Astrocyte (in vitro differentiated cells and primary cell): ENCODE measurements around the gene LRP10. TPM values are rescaled to one million over a fixed set of nuclear protein-coding genes. Genes with fewer than 3 reads are reported as not detected.
"Not testable (repeated sequence)": the region's sequence is repeated elsewhere in the genome, so short reads cannot be mapped to it uniquely, and the experiment has no call there.

Experiments
- DNase-seq: peaks from one replicate; pipeline ENCODE4 v3.0.0-alpha.2; 2010; ENCODE audit warnings: low read depth
- FAIRE-seq: peaks from 2 replicates; lab custom pipeline; 2011; peaks lifted over from hg19 to GRCh38; lab: Jason Lieb, UNC
- H2AFZ ChIP-seq: 2 replicates; pipeline ENCODE4 v1.6.0; 2012; ENCODE audit warnings: low read depth, low read length, inconsistent platforms
- H3K27ac ChIP-seq: 2 replicates; pipeline ENCODE4 v1.5.1; 2011; ENCODE audit warnings: low read depth, low read length, inconsistent platforms
- H3K27me3 ChIP-seq: 2 replicates; pipeline ENCODE4 v1.6.0; 2011; ENCODE audit warnings: low read length, inconsistent platforms; ENCODE audit not compliant: insufficient read depth
- H3K36me3 ChIP-seq: 2 replicates; pipeline ENCODE4 v1.5.1; 2011; ENCODE audit warnings: low read length, inconsistent platforms; ENCODE audit not compliant: insufficient read depth
- H3K4me1 ChIP-seq: 2 replicates; pipeline ENCODE4 v1.5.1; 2011; ENCODE audit warnings: low read length, inconsistent platforms; ENCODE audit not compliant: insufficient read depth
- H3K4me2 ChIP-seq: 2 replicates; pipeline ENCODE4 v1.6.0; 2012; ENCODE audit warnings: low read length, inconsistent platforms
- H3K4me3 ChIP-seq: 2 replicates; pipeline ENCODE4 v1.5.1; 2011; ENCODE audit warnings: low read depth, mild to moderate bottlenecking, low read length, inconsistent platforms; ENCODE audit not compliant: insufficient read depth
- H3K79me2 ChIP-seq: 2 replicates; pipeline ENCODE4 v1.6.0; 2012; ENCODE audit warnings: mild to moderate bottlenecking, low read length, inconsistent platforms; ENCODE audit not compliant: insufficient read depth
- H3K9ac ChIP-seq: 2 replicates; pipeline ENCODE4 v1.6.0; 2012; ENCODE audit warnings: mild to moderate bottlenecking, low read length, inconsistent platforms
- H3K9me3 ChIP-seq: 2 replicates; pipeline ENCODE4 v1.5.1; 2012; ENCODE audit warnings: low read depth, mild to moderate bottlenecking, low read length, inconsistent platforms; ENCODE audit not compliant: insufficient read depth
- H4K20me1 ChIP-seq: 2 replicates; pipeline ENCODE4 v1.6.0; 2012; ENCODE audit warnings: low read length, inconsistent platforms; ENCODE audit not compliant: insufficient read depth
- H3K27ac Mint-ChIP-seq: one replicate; pipeline ENCODE4 v1.8.0; 2021; ENCODE audit warnings: mild to moderate bottlenecking, mixed read lengths; ENCODE audit not compliant: unreplicated experiment
- H3K27me3 Mint-ChIP-seq: one replicate; pipeline ENCODE4 v1.8.0; 2021; ENCODE audit warnings: low read depth, mixed read lengths; ENCODE audit not compliant: unreplicated experiment
- H3K36me3 Mint-ChIP-seq: one replicate; pipeline ENCODE4 v1.8.0; 2021; ENCODE audit warnings: low read depth, mixed read lengths; ENCODE audit not compliant: unreplicated experiment
- H3K4me1 Mint-ChIP-seq: one replicate; pipeline ENCODE4 v1.8.0; 2021; ENCODE audit warnings: low read depth, mixed read lengths; ENCODE audit not compliant: unreplicated experiment
- H3K4me3 Mint-ChIP-seq: one replicate; pipeline ENCODE4 v1.8.0; 2021; ENCODE audit warnings: mild to moderate bottlenecking, moderate library complexity, mixed read lengths; ENCODE audit not compliant: unreplicated experiment
- H3K9me3 Mint-ChIP-seq: one replicate; pipeline ENCODE4 v1.8.0; 2021; ENCODE audit warnings: mild to moderate bottlenecking, mixed read lengths; ENCODE audit not compliant: unreplicated experiment
- EZH2 ChIP-seq: IDR thresholded peaks from 2 replicates; pipeline ENCODE4 v1.6.1; 2012; ENCODE audit warnings: mild to moderate bottlenecking, low read length, inconsistent platforms; ENCODE audit not compliant: insufficient read depth
- total RNA-seq: library from RNA; stranded (reverse); gene quantifications from 2 replicates; pipeline ENCODE4 v1.2.1, GENCODE V29; 2021
- TF ChIP-seq, protein P1 (sequence below): IDR thresholded peaks from 2 replicates; pipeline ENCODE4 v1.5.1; 2011; ENCODE audit warnings: low read depth, mild to moderate bottlenecking, inconsistent platforms, low read length, moderate library complexity; ENCODE audit not compliant: insufficient read depth

LRP10 gene
- total RNA-seq, 1 donor from 2014 or later = 142 TPM

DNA sequence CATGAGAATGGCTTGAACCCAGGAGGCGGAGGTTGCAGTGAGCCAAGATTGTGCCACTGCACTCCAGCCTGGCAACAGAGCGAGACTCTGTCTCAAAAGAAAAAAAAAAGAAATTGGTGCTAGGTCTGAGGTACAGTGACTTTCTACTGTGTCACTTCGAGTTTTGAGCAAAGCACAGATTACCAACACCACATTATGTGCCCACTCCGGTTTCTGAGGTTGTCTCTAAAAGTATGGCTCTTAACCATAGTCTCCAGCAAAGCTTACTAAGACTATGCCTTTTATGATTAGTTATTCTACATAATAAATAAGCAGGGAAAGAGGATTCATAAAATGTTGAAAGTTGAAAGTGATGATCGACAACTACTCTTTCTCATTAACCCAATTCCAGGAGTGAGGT lies 39.4 kb downstream of the LRP10 start:
- no peak overlapping the region for H3K4me3 Mint-ChIP-seq
- peaks cover 8% of the 10 kb centered on the region for H3K36me3 Mint-ChIP-seq
- H4K20me1 ChIP-seq = peaks cover 10% of the 10 kb centered on the region
- no peaks in the 10 kb centered on the region for H3K27me3 Mint-ChIP-seq
- no peak overlapping the region for H3K27ac ChIP-seq
- no peaks in the 10 kb centered on the region for H3K9me3 Mint-ChIP-seq
- no peak overlapping the region for H3K27ac Mint-ChIP-seq
- no peaks in the 10 kb centered on the region for H3K4me1 Mint-ChIP-seq
- H3K4me3 ChIP-seq = no peak overlapping the region
- no peak overlapping the region for H3K9ac ChIP-seq
- H3K36me3 ChIP-seq = peaks cover 21% of the 10 kb centered on the region
- no peak overlapping the region for H2AFZ ChIP-seq
- TF ChIP-seq, protein P1, sequence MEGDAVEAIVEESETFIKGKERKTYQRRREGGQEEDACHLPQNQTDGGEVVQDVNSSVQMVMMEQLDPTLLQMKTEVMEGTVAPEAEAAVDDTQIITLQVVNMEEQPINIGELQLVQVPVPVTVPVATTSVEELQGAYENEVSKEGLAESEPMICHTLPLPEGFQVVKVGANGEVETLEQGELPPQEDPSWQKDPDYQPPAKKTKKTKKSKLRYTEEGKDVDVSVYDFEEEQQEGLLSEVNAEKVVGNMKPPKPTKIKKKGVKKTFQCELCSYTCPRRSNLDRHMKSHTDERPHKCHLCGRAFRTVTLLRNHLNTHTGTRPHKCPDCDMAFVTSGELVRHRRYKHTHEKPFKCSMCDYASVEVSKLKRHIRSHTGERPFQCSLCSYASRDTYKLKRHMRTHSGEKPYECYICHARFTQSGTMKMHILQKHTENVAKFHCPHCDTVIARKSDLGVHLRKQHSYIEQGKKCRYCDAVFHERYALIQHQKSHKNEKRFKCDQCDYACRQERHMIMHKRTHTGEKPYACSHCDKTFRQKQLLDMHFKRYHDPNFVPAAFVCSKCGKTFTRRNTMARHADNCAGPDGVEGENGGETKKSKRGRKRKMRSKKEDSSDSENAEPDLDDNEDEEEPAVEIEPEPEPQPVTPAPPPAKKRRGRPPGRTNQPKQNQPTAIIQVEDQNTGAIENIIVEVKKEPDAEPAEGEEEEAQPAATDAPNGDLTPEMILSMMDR = no peak
- TF ChIP-seq EZH2 = no peak
- H3K79me2 ChIP-seq = peaks cover 49% of the 10 kb centered on the region
- H3K9me3 ChIP-seq = no peaks in the 10 kb centered on the region
- FAIRE-seq (no peak), DNase-seq (no peak)
- no peaks in the 10 kb centered on the region for H3K4me1 ChIP-seq
- H3K4me2 ChIP-seq = no peak overlapping the region
- no peaks in the 10 kb centered on the region for H3K27me3 ChIP-seq

DNA sequence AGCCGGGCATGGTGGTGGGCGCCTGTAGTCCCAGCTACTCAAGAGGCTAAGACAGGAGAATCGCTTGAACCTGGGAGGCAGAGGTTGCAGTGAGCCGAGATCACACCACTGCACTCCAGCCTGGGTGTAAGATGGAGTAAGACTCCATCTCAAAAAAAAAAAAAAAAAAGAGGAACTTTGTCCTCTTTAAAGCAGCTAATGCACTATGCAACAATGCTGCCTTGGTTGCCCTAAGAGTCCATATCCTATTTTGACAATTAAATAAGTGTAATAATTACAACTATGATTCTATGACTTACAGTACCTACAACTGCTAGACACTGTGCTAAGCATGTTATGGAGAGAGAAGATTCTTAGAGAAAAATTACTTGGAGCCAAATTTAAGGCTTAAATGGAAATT lies 43.3 kb downstream of the LRP10 start:
- H3K9ac ChIP-seq, H3K4me3 Mint-ChIP-seq, H3K36me3 ChIP-seq, H3K27ac ChIP-seq, H3K9me3 Mint-ChIP-seq, H3K27me3 ChIP-seq, FAIRE-seq, H3K36me3 Mint-ChIP-seq, H3K27ac Mint-ChIP-seq, H3K4me1 ChIP-seq, H3K27me3 Mint-ChIP-seq, H4K20me1 ChIP-seq, H3K9me3 ChIP-seq, DNase-seq, H2AFZ ChIP-seq, H3K4me2 ChIP-seq, H3K4me3 ChIP-seq: not testable (repeated sequence)
- peaks cover 11% of the 10 kb centered on the region for H3K4me1 Mint-ChIP-seq
- H3K79me2 ChIP-seq = peaks cover 67% of the 10 kb centered on the region

DNA sequence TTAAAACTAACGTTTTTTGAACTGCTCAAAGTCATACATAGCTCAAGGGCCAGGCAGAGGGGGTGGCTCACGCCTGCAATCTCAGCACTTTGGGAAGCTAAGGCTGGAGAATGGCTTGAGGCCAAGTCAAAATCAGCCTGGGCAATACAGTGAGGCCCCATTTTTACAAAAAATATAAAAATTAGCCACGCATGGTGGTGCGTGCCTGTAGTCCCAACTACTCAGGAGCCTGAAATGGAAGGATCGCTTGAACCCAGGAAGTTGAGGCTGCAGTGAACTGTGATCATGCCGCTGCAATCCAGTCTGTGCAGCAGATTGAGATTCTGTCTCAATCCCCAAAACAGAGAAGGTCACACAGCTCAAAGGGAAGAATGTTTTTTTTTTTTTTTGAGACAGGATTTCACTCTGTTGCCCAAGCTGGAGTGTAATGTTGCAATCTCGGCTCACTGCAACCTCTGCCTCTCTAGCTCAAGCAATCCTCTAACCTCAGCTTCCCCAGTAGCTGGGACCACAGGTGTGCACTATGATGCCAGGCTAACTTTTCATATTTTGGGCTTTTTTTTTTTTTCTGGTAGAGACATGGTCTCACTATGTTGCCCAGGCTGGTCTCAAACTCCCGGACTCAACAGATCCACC lies 44.5 kb downstream of the LRP10 start:
- peaks cover 9% of the 10 kb centered on the region for H3K36me3 Mint-ChIP-seq

More for the DNA sequence above, 44.5 kb downstream of the LRP10 start:
- H3K4me1 ChIP-seq = peaks cover 4% of the 10 kb centered on the region
- Mint-ChIP-seq H3K4me3 (no peak overlapping the region), H3K27ac (no peak overlapping the region), H3K27me3 (no peaks in the 10 kb centered on the region), H3K4me1 (peaks cover 11% of the 10 kb centered on the region), H3K9me3 (no peaks in the 10 kb centered on the region)
- no peak overlapping the region for H3K4me3 ChIP-seq
- H3K4me2 ChIP-seq = no peak overlapping the region
- DNase-seq (no peak), FAIRE-seq (no peak)
- H4K20me1 ChIP-seq = peaks cover 10% of the 10 kb centered on the region
- H3K9ac ChIP-seq = no peak overlapping the region
- H3K9me3 ChIP-seq = no peaks in the 10 kb centered on the region
- H3K27me3 ChIP-seq = no peaks in the 10 kb centered on the region
- H3K79me2 ChIP-seq = peaks cover 63% of the 10 kb centered on the region
- peaks cover 13% of the 10 kb centered on the region for H3K36me3 ChIP-seq
- H3K27ac ChIP-seq = no peak overlapping the region
- TF ChIP-seq, protein P1 = no peak
- no peak for TF ChIP-seq EZH2
- H2AFZ ChIP-seq = no peak overlapping the region
